Gastroesophageal sphincter (tissue), 3 donors: ENCODE results near the gene RAD51B.

Experiments used
- CTCF ChIP-seq, 4 experiments: fragments of 200-600 bp in 2 of 4; fragments of 450-650 bp in 2 of 4; sonication (generic) in 1 of 4; IDR thresholded peaks; one replicate each; pipeline ENCODE4 v1.5.1; 2017 to 2019; ENCODE audit warnings: antibody characterized with exemption in 4 of 4, mild to moderate bottlenecking in 2 of 4, moderate library complexity in 2 of 4
- EP300 ChIP-seq: sonication (generic); formaldehyde crosslinking; IDR thresholded peaks from one replicate; pipeline ENCODE4 v1.6.1; 2017; ENCODE audit warnings: antibody characterized with exemption, mild to moderate bottlenecking
- POLR2A ChIP-seq, 2 donors: fragments of 450-650 bp; IDR thresholded peaks; one replicate each; pipeline ENCODE4 v1.6.1; 2017; ENCODE audit warnings: antibody characterized with exemption in 2 of 2, mild to moderate bottlenecking in 2 of 2, moderate library complexity in 1 of 2
- POLR2AphosphoS5 ChIP-seq: sonication (generic); formaldehyde crosslinking; IDR thresholded peaks from one replicate; pipeline ENCODE4 v1.6.1; 2017; ENCODE audit warnings: antibody characterized with exemption

GRCh38 chr14:67963960-67964812, 144.6 kb downstream of the RAD51B start:
- no peak for TF ChIP-seq EP300
- no peak for TF ChIP-seq CTCF (IDR thresholded peaks at IDR 0.05)
- no peak for TF ChIP-seq POLR2A (IDR thresholded peaks at IDR 0.05)
- TF ChIP-seq POLR2AphosphoS5, result peak; percentile 37
